BE2C (cell line): ENCODE measurements around the gene SPO11.

Source experiments
- DNase-seq: peaks from one replicate; pipeline ENCODE4 v3.0.0-alpha.2; 2020
- H3K27me3 ChIP-seq: fragments of 250-450 bp; sonication (Bioruptor Pico); 2 replicates; pipeline ENCODE4 v1.5.1; 2020; ENCODE audit warnings: mild to moderate bottlenecking
- H3K36me3 ChIP-seq: fragments of 250-450 bp; sonication (Bioruptor Pico); 2 replicates; pipeline ENCODE4 v1.5.1; 2020; ENCODE audit warnings: mild to moderate bottlenecking
- H3K4me1 ChIP-seq: fragments of 250-450 bp; sonication (Bioruptor Pico); 2 replicates; pipeline ENCODE4 v1.5.1; 2020
- H3K4me3 ChIP-seq: 2 replicates; pipeline ENCODE4 v1.5.1; 2011; ENCODE audit warnings: low read depth, low read length
- H3K9me3 ChIP-seq: fragments of 250-450 bp; sonication (Bioruptor Pico); 2 replicates; pipeline ENCODE4 v1.5.1; 2020
- TF ChIP-seq, protein P1 (sequence below): IDR thresholded peaks from 2 replicates; pipeline ENCODE4 v1.5.1; 2012; ENCODE audit warnings: mild to moderate bottlenecking, low read depth, low read length

SPO11 gene

GRCh38 chr20:57392512-57393271 is 63.1 kb downstream of the SPO11 start:
- Histone ChIP-seq H3K4me1 (peaks cover 4% of the 10 kb centered on the region), H3K36me3 (peaks cover 25% of the 10 kb centered on the region), H3K9me3 (peaks cover 3% of the 10 kb centered on the region; the same call in 1 of the 2 replicates), H3K27me3 (no peaks in the 10 kb centered on the region), H3K4me3 (peak overlapping the region; percentile 54)
- DNase-seq, result no peak
- TF ChIP-seq, protein P1, sequence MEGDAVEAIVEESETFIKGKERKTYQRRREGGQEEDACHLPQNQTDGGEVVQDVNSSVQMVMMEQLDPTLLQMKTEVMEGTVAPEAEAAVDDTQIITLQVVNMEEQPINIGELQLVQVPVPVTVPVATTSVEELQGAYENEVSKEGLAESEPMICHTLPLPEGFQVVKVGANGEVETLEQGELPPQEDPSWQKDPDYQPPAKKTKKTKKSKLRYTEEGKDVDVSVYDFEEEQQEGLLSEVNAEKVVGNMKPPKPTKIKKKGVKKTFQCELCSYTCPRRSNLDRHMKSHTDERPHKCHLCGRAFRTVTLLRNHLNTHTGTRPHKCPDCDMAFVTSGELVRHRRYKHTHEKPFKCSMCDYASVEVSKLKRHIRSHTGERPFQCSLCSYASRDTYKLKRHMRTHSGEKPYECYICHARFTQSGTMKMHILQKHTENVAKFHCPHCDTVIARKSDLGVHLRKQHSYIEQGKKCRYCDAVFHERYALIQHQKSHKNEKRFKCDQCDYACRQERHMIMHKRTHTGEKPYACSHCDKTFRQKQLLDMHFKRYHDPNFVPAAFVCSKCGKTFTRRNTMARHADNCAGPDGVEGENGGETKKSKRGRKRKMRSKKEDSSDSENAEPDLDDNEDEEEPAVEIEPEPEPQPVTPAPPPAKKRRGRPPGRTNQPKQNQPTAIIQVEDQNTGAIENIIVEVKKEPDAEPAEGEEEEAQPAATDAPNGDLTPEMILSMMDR, result no peak
